GM21360 (cell line): ENCODE results near the gene EIF3B.
"Not testable (repeated sequence)": the region's sequence is repeated elsewhere in the genome, so short reads cannot be mapped to it uniquely, and the experiment has no call there.

ENCODE experiments used
- ATAC-seq: cut with Tn5 transposase; IDR thresholded peaks from one replicate; pipeline ENCODE4 v1.9.1; 2021; ENCODE audit warnings: mild to moderate bottlenecking, moderate library complexity; ENCODE audit not compliant: unreplicated experiment

Gene EIF3B

GRCh38 chr7:2347351-2348063 is 7.1 kb upstream of the EIF3B start:
- not testable (repeated sequence) for ATAC-seq

GRCh38 chr7:2350055-2350454 is 4.6 kb upstream of the EIF3B start:
- no peak for ATAC-seq

GRCh38 chr7:2350861-2351260 is 3.8 kb upstream of the EIF3B start:
- ATAC-seq = no peak

GRCh38 chr7:2353113-2353935 is 1.3 kb upstream of the EIF3B start:
- ATAC-seq = no peak

GRCh38 chr7:2353936-2354185 is 766 bp upstream of the EIF3B start:
- ATAC-seq = peak; percentile 62

- ATAC-seq = no peak
These were observed 495 bp downstream of the EIF3B start for GRCh38 chr7:2354939-2355704.

- ATAC-seq = no peak
These were observed 1.0 kb downstream of the EIF3B start for GRCh38 chr7:2355705-2356008.

GRCh38 chr7:2357165-2357564 is 2.5 kb downstream of the EIF3B start:
- ATAC-seq = no peak

GRCh38 chr7:2357571-2357970 is 2.9 kb downstream of the EIF3B start:
- ATAC-seq = no peak

- ATAC-seq = no peak
These were observed 4.4 kb downstream of the EIF3B start for GRCh38 chr7:2358968-2359527.

- ATAC-seq = no peak
These were observed 5.0 kb downstream of the EIF3B start for GRCh38 chr7:2359610-2360009.

- ATAC-seq = no peak
These were observed 6.2 kb downstream of the EIF3B start for GRCh38 chr7:2360796-2361195.

GRCh38 chr7:2362385-2363088 is 7.9 kb downstream of the EIF3B start:
- ATAC-seq = no peak

- no peak for ATAC-seq
These were observed 14.5 kb downstream of the EIF3B start for GRCh38 chr7:2369139-2369538.

- no peak for ATAC-seq
These were observed 16.7 kb downstream of the EIF3B start for GRCh38 chr7:2371329-2371728.

GRCh38 chr7:2372724-2373123 is 18.1 kb downstream of the EIF3B start:
- ATAC-seq = no peak

GRCh38 chr7:2373124-2373556 is 18.5 kb downstream of the EIF3B start:
- ATAC-seq = no peak

GRCh38 chr7:2373646-2374045 is 19.0 kb downstream of the EIF3B start:
- ATAC-seq = no peak

- no peak for ATAC-seq
These were observed 19.8 kb downstream of the EIF3B start for GRCh38 chr7:2374401-2374800.

- no peak for ATAC-seq
These were observed 20.5 kb downstream of the EIF3B start for GRCh38 chr7:2374830-2375728.
